ENCODE measurements around the gene ANAPC16.
"Not testable (repeated sequence)": the region's sequence is repeated elsewhere in the genome, so short reads cannot be mapped to it uniquely, and the experiment has no call there.

Gene ANAPC16

GRCh38 chr10:72204296-72204695 lies 11.5 kb upstream of the ANAPC16 start:
- Histone ChIP-seq H3K4me1 (peaks cover 0 to 22% (median 14%) of the 10 kb centered on the region in 10 experiments; a peak in 15 of 20 replicates), H3K36me3 (peaks cover 71 to 98% (median 88%) of the 10 kb centered on the region in 11 experiments), H3K4me3 (no peak overlapping the region), H3K4me2 (peak overlapping the region in 8 of 11 experiments; percentile 22 to 66 (median 47); a peak in 14 of 22 replicates), H4K20me1 (peaks cover 0 to 2% (median 0%) of the 10 kb centered on the region in 11 experiments; a peak in 1 of 22 replicates), H3K9ac (no peak overlapping the region), H3K27ac (no peak overlapping the region), H3K9me3 (replicated peaks in 1 of 11) (no peaks in the 10 kb centered on the region), H3K27me3 (no peaks in the 10 kb centered on the region)
- no peak for TF ChIP-seq Cebpa-rat (IDR thresholded peaks at IDR 0.05)

DNA sequence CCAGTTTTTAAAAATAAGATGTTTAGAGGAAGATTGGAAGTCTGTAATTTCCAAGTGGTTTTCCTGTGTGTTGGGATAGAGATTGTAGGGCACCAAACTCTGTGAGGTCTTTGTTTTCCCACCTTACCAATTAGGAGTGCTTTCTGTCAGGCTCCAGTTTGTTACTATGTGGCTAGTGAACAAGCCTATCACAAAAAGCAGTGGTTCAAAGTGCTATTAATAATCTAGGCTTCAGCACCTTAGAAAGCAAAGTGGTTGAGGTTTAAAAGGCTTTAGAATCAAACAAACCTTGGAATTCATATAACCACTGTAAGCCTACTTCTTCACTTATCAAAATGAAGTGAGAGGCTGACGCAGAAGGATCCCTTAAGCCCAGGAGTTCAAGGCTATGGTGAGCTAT lies 11.1 kb upstream of the ANAPC16 start:
- no peak overlapping the region for H3K4me3 ChIP-seq
- H3K27me3 ChIP-seq: no peaks in the 10 kb centered on the region
- H3K9me3 ChIP-seq (replicated peaks in 1 of 11): no peaks in the 10 kb centered on the region
- H3K27ac ChIP-seq: no peak overlapping the region
- no peak overlapping the region for H3K9ac ChIP-seq
- H3K4me1 ChIP-seq: peaks cover 0 to 22% (median 14%) of the 10 kb centered on the region in 10 experiments; a peak in 15 of 20 replicates
- H4K20me1 ChIP-seq: peaks cover 0 to 2% (median 0%) of the 10 kb centered on the region in 11 experiments; a peak in 1 of 22 replicates
- TF ChIP-seq Cebpa-rat (IDR thresholded peaks at IDR 0.05): no peak
- H3K4me2 ChIP-seq: peak overlapping the region in 10 of 11 experiments; percentile 3 to 66 (median 38); a peak in 16 of 22 replicates
- H3K36me3 ChIP-seq: peaks cover 71 to 98% (median 88%) of the 10 kb centered on the region in 11 experiments

- TF ChIP-seq Cebpa-rat (IDR thresholded peaks at IDR 0.05): no peak
- peaks cover 0 to 22% (median 14%) of the 10 kb centered on the region in 10 experiments; a peak in 15 of 20 replicates for H3K4me1 ChIP-seq
- no peaks in the 10 kb centered on the region for H3K9me3 ChIP-seq (replicated peaks in 1 of 11)
- no peak overlapping the region for H3K9ac ChIP-seq
- no peak overlapping the region for H3K27ac ChIP-seq
- no peak overlapping the region for H3K4me2 ChIP-seq
- H4K20me1 ChIP-seq: peaks cover 0 to 2% (median 0%) of the 10 kb centered on the region in 11 experiments; a peak in 1 of 22 replicates
- peaks cover 70 to 98% (median 88%) of the 10 kb centered on the region in 11 experiments for H3K36me3 ChIP-seq
- H3K4me3 ChIP-seq: no peak overlapping the region
- H3K27me3 ChIP-seq: no peaks in the 10 kb centered on the region
These were observed 9.1 kb upstream of the ANAPC16 start for GRCh38 chr10:72206511-72207229.

- Histone ChIP-seq H3K36me3 (peaks cover 63 to 90% (median 81%) of the 10 kb centered on the region in 11 experiments), H3K4me1 (peaks cover 0 to 23% (median 14%) of the 10 kb centered on the region in 10 experiments; a peak in 15 of 20 replicates)
- H3K9ac ChIP-seq; H4K20me1 ChIP-seq; H3K4me2 ChIP-seq; H3K27me3 ChIP-seq; H3K4me3 ChIP-seq; H3K27ac ChIP-seq; H3K9me3 ChIP-seq (replicated peaks in 1 of 11): not testable (repeated sequence)
These were observed 7.3 kb upstream of the ANAPC16 start for GRCh38 chr10:72208526-72208925.

GRCh38 chr10:72211381-72211780 lies 4.4 kb upstream of the ANAPC16 start:
- Histone ChIP-seq H3K36me3 (peaks cover 54 to 71% (median 61%) of the 10 kb centered on the region in 11 experiments), H3K4me1 (peaks cover 7 to 20% (median 16%) of the 10 kb centered on the region in 10 experiments)
- H3K4me3 ChIP-seq; H3K4me2 ChIP-seq; H3K27me3 ChIP-seq; H4K20me1 ChIP-seq; H3K9me3 ChIP-seq (replicated peaks in 1 of 11); H3K9ac ChIP-seq; H3K27ac ChIP-seq: not testable (repeated sequence)

DNA sequence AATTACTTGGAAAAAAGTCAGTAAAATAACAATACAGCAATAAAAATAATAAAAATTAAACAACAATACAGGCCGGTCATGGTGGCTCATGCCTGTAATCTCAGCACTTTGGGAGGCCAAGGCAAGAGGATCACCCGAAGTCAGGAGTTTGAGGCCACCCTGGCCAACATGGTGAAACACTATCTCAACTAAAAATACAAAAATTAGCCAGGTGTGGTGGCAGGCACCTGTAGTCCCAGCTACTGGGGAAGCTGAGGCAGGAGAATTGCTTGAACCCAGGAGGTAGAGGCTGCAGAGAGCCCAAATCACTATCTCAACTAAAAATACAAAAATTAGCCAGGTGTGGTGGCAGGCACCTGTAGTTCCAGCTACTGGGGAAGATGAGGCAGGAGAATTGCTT lies 4.0 kb upstream of the ANAPC16 start:
- not testable (repeated sequence) for H3K9ac ChIP-seq; H3K27me3 ChIP-seq; H3K4me3 ChIP-seq; H3K27ac ChIP-seq; H4K20me1 ChIP-seq; H3K4me2 ChIP-seq; H3K9me3 ChIP-seq (replicated peaks in 1 of 11)
- peaks cover 10 to 24% (median 19%) of the 10 kb centered on the region in 10 experiments for H3K4me1 ChIP-seq
- peaks cover 52 to 66% (median 57%) of the 10 kb centered on the region in 11 experiments for H3K36me3 ChIP-seq

GRCh38 chr10:72218325-72218724 lies 2.5 kb downstream of the ANAPC16 start:
- no peak for TF ChIP-seq Cebpa-rat (IDR thresholded peaks at IDR 0.05)
- Histone ChIP-seq H3K27me3 (no peaks in the 10 kb centered on the region), H3K4me3 (0 out of 20 replicates have a peak overlapping the region, but pooled peaks of 1 of the 10 experiments have one; percentile 10), H3K9ac (peak overlapping the region in 7 of 11 experiments; percentile 12 to 44 (median 30); a peak in 5 of 22 replicates), H3K4me2 (peak overlapping the region; percentile 33 to 96 (median 68)), H3K9me3 (replicated peaks in 1 of 11) (no peaks in the 10 kb centered on the region), H3K4me1 (peaks cover 45 to 63% (median 51%) of the 10 kb centered on the region in 10 experiments), H4K20me1 (peaks cover 0 to 27% (median 5%) of the 10 kb centered on the region in 11 experiments; a peak in 10 of 22 replicates), H3K36me3 (peaks cover 15 to 24% (median 20%) of the 10 kb centered on the region in 11 experiments), H3K27ac (peak overlapping the region in 7 of 11 experiments; percentile 4 to 55 (median 42); a peak in 12 of 22 replicates)

GRCh38 chr10:72218726-72219125 lies 2.9 kb downstream of the ANAPC16 start:
- Histone ChIP-seq H3K4me2 (peak overlapping the region; percentile 33 to 96 (median 68)), H3K9me3 (replicated peaks in 1 of 11) (no peaks in the 10 kb centered on the region), H3K9ac (peak overlapping the region in 8 of 11 experiments; percentile 12 to 44 (median 25); a peak in 7 of 22 replicates), H4K20me1 (peaks cover 0 to 27% (median 5%) of the 10 kb centered on the region in 11 experiments; a peak in 10 of 22 replicates), H3K27ac (peak overlapping the region in 10 of 11 experiments; percentile 4 to 55 (median 40); a peak in 16 of 22 replicates), H3K36me3 (peaks cover 15 to 28% (median 19%) of the 10 kb centered on the region in 11 experiments), H3K27me3 (no peaks in the 10 kb centered on the region), H3K4me3 (no peak overlapping the region), H3K4me1 (peaks cover 49 to 66% (median 55%) of the 10 kb centered on the region in 10 experiments)
- TF ChIP-seq Cebpa-rat (IDR thresholded peaks at IDR 0.05): no peak

DNA sequence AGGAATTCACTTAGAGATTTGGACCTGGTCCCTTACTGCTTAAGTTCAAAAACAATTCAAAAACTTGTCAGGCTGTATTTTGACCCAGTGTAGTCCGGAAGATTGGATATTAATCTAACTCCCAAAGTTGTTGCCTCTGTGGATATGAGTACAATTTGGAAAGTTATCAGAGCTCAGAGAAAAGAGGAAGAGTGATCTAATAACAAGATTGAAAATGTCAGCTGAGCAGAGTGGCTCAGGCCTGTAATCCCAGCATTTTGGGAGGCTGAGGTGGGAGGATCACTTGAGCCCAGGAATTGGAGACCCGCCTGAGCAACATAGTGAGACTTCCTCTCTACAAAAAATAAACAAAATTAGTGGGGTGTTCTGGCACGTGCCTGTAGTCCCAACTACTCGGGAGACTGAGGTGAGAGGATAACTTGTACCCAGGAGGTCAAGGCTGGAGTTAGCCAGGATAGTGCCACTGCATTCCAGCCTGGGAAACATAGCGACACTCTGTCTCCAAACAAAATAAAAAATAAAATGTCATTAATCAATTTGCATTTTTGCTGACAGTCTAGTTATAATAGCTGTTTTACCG lies 3.5 kb downstream of the ANAPC16 start:
- Histone ChIP-seq H3K4me3 (no peak overlapping the region), H3K4me1 (peaks cover 45 to 66% (median 56%) of the 10 kb centered on the region in 10 experiments), H3K27ac (peak overlapping the region in 10 of 11 experiments; percentile 4 to 55 (median 40); a peak in 15 of 22 replicates), H3K36me3 (peaks cover 16 to 34% (median 25%) of the 10 kb centered on the region in 11 experiments), H3K9ac (peak overlapping the region in 7 of 11 experiments; percentile 12 to 36 (median 18); a peak in 7 of 22 replicates), H3K27me3 (no peaks in the 10 kb centered on the region), H3K9me3 (replicated peaks in 1 of 11) (no peaks in the 10 kb centered on the region), H3K4me2 (peak overlapping the region in 10 of 11 experiments; percentile 33 to 96 (median 68); a peak in 16 of 22 replicates), H4K20me1 (peaks cover 0 to 27% (median 5%) of the 10 kb centered on the region in 11 experiments; a peak in 10 of 22 replicates)
- TF ChIP-seq Cebpa-rat (IDR thresholded peaks at IDR 0.05): no peak
